AG08396 (cell line): ENCODE data around the gene PTEN.
"Not testable (repeated sequence)": the region's sequence is repeated elsewhere in the genome, so short reads cannot be mapped to it uniquely, and the experiment has no call there.

Experiments
- DNase-seq: peaks from one replicate; pipeline ENCODE4 v3.0.0; 2012; ENCODE audit warnings: low spot score, mixed read lengths

PTEN gene

DNA sequence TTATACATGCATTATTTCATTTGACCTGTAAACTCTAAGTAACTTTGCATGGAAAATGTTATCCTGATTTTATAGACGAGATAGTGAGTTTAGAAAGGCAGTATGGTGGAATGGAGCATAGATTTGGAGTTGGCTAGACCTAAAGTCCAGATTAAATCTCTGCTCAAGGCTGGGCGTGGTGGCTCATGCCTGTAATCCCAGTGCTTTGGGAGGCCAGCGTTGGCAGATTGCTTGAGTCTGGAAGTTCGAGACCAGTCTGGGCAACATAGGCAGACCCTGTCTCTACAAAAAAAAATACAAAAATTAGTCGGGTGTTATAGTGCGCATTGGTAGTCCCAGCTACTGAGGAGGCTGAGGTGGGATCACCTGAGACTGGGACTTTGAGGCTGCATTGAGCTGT is 9.4 kb downstream of the PTEN start:
- DNase-seq: no peak

DNA sequence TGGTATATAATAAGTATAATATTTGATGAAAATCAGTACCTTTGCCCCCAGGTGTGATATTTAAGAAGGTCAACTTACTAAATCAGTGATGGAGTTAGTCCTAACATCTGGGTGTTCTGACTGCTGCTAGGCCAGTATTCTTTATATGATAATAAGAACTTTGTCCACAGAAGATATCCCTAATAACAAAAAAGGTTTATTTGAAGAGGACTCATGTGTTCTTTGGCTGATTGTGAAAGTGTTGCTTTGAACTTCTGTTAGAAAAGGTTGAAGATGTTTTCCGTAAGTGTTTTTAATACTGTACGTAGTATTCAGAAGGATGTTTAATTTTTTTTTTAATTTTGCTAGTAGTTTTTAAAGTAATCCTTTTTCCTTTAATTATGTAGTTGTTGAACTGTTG is 10.2 kb downstream of the PTEN start:
- no peak for DNase-seq

DNA sequence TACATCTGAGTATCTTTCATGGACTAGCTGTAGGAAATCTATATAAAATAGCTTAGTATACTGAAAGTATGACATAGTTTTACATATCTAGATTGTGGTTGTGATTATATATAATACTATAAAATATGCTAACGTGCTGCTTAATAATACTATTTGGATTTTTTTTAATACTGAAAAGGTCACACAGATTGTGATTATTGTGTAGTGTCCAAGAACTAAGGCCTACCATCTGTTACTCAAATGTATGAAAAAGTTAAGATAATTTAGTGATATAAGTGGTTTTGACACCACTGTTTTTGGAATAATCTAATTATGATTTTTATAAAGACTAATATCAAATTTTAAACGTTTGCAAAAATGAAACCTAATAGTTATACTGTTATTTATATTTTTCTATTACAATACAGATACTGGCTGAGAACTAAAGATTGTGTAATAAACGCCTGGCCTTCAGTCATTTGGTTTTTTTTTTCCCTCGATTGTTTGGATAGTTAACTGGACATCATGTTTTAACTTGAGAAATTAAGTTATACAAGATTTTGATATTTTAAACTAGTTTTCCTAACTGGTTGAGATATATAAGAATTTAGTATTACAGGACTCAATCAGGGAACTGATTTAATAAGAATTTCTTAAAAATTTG is 12.6 kb downstream of the PTEN start:
- no peak for DNase-seq

DNA sequence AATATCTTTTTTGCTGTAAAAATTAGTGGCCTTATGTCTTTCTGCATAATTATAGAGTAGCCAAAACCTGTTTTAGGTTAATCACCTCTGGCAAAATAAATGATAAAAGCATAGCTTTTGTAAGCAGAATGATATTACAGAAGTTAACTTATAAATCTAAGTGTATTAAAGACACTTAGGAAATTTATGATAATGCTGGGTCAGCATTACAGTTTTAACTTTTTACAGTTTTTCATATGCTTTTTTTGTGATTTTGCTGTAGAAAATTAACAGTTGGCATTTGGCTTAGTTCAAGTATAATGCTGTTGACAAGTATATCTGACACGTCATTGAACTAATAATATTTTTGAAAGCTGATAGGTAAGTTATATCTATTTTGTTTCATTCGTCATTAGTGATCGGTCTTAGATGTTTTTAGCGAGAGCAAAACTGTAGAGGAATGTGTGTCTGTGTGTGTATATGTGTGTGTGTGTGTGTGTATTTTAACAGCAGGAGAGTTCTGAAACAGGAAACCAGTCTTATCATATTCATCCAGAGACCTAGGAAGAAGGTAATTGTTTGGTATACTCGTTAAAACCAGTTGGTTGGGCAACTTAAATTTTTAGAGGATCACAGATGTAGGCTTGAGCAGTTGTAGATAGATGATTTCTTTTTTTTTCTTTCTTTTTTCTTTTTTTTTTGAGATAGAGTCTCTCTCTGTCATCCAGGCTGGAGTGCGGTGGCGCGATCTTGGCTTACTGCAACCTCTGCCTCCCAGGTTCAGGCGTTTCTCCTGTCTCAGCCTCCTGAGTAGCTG is 15.4 kb downstream of the PTEN start:
- no peak for DNase-seq

DNA sequence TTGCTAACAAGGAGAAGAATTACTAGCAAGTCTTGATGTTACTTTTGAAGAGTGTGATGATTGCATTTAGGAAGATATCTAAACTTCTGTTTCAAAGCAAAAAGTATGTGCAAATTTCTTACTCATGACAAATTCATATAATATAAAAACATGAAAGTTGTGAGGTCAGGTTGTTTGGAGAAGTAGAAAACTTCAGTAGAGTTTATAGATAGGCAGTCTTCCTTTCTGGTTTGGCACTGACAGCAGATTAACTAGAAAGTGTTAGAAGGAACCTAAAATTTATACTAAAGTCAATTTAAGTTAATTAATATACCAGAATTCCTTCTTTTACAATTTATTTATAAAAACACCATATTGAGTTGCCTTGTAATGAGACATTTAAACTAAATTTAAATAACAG is 16.9 kb downstream of the PTEN start:
- no peak for DNase-seq

DNA sequence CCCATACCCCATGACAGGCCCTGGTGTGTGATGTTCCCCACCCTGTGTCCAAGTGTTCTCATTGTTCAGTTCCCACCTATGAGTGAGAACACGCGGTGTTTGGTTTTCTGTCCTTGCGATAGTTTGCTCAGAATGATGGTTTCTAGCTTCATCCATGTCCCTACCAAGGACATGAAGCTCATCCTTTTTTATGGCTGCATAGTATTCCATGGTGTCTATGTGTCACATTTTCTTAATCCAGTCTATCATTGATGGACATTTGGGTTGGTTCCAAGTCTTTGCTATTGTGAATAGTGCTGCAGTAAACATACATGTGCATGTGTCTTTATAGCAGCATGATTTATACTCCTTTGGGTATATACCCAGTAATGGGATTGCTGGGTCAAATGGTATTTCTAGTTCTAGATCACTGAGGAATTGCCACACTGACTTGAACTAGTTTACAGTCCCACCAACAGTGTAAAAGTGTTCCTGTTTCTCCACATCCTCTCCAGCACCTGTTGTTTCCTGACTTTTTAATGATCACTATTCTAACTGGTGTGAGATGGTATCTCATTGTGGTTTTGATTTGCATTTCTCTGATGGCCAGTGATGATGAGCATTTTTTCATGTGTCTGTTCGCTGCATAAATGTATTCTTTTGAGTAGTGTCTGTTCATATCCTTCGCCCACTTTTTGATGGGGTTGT is 18.1 kb downstream of the PTEN start:
- not testable (repeated sequence) for DNase-seq

DNA sequence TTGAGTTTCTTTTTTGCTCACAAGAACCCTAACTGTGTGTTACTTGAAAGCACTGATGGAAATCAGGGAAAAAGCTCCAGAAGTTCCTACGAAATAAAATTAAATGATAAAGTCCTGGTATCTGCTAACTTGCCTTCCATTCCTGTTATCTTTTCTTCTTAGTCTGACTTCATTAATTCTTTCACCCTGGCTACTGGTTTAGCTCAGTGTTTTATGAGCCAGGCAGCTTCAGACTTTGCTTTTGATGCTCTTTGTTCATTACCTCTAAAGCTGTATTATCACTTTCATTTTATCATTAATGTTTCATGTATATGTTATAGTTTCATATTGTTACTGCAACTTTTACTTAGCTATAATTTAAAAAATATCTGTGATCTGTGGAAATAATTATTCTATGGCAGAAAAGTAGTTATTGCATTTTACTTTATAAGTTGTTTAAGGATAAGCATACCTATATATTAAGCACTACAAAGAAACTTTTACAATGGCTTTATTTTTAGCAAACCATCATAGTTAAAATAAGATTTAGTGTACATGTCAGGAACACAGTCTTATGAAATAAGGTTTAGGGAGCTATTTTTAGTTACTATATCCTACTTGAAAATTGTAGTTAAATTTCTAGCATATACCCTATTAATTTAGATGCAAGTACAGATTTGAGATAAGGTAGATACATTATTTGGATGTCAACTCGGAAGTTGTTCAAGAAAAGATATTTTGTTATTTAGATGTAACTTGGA is 19.3 kb downstream of the PTEN start:
- no peak for DNase-seq

DNA sequence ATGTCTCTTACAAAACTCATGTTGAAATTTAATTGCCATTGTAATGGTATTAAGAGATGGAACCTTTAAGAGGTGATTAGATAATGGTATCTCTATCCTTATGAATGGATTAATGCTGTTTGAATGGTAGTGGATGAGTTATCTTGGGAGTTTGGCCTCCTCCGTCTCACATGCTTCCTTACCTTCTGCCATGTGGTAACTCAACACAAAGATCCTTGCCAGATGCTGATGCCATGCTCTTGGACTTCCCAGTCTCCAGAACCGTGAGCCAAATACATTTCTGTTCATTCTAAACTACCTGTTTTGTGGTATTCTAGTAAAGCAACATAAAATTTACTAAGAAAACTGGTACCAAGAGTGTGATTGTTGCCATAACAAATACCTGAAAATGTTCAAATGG is 23.2 kb downstream of the PTEN start:
- DNase-seq: no peak

DNA sequence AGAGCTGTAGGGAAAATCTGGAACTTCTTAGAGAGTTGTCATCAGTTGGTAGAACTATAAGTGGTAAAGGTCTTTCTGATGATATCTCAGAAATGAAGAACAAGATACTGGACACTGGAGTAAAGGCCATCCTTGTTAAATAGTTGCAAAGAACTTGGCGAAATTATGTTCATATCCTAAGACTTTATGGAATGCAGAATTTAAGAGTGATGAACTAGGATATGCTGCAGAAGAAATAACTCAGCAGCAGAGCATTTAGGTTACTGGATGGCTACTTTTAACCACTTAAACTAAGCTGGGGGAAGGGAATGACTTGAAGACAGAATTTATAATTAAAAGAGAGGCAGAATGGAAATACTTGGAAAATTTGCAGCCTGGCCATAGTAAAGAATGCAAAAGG is 23.7 kb downstream of the PTEN start:
- no peak for DNase-seq

DNA sequence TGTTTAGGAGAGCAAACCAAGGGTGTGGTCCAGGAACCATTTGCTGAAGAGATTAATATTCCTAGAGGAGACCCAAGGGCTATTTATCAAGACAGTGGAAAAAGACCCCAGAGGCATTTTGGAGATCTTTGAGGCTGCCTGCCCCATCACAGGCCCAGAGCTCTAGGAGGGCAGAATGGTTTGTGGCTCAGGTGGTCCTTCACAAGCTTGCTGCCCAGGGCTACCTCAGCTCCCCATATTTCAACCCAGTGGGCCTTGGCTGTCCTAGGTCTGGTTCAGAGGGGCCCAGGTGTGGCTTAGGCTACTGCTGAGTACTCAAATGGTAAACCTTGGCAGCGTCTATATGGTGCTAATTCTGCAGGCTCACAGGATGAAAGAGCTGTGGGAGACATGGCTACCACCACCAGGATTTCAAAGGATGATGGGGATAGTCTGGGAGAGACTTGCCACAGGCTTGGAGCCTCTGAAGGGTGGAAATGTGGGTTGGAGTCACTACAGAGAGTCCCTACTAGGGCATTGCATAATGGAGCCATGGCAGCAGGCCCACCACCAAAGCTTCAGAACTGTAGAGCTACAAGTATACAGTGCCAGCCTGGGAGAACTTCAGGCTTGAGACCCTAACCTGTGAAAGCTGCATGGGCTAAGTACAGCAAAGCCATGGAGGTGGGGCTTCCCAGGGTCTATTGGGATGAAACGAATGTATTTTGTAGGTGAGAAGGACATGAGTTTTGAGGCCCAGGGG is 24.3 kb downstream of the PTEN start:
- DNase-seq: no peak

DNA sequence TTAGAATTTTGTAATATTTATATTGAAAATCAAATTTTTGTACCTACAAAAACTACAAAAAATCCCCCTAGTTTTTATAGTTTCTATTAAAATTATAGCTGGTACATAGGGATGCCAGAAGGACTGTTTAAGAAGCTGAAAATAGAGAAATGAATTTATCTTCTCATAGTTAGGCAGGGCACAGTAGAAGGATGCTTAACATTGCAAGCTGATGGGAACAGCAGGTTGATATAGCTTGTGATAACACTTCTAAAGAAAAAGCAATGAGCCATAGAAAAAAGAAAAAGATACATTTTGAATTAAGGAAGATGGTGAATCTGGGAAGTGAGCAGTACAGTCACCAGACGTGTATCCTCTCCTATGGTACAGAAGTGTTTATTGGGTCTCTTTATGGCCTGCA is 32.0 kb downstream of the PTEN start:
- DNase-seq: no peak

DNA sequence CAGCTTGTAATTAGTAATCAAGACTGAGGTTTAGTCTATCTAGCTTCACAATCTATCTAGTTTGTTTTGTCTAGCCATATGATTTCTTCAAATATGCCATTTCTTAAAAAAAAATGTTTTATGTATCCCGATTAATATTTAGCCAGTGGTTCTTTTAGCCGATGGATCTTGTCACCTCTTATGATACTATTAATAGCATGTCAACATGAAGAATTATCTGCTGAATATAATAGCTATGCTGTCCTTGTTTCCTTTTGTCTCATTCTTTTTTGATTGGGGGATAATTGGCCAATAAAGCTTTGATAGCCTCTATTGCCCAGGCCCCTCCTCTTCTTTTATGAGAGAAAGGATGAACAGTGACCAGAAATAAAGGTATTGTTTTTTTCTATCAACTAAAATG is 32.8 kb downstream of the PTEN start:
- no peak for DNase-seq

DNA sequence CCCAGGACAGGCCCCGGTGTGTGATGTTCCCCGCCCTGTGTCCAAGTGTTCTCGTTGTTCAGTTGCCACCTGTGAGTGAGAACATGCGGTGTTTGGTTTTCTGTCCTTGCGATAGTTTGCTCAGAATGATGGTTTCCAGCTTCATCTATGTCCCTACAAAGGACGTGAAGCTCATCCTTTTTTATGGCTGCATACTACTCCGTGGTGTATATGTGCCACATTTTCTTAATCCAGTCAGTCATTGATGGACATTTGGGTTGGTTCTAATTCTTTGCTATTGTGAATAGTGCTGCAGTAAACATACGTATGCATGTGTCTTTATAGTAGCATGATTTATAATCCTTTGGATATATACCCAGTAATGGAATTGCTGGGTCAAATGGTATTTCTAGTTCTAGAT is 34.5 kb downstream of the PTEN start:
- DNase-seq: not testable (repeated sequence)

DNA sequence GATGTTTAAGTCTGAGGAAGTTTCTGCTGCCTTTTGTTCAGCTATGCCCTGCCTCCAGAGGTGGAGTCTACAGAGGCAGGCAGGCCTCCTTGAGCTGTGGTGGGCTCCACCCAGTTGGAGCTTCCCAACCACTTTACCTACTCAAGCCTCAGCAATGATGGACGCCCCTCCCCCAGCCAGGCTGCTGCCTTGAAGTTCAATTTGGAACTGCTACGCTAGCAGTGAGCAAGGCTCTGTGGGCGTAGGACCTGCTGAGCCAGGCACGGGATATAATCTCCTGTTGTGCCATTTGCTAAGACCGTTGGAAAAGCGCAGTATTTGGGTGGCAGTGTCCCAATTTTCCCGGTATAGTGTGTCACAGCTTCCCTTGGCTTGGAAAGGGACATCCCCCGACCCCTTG is 40.0 kb downstream of the PTEN start:
- DNase-seq: not testable (repeated sequence)

DNA sequence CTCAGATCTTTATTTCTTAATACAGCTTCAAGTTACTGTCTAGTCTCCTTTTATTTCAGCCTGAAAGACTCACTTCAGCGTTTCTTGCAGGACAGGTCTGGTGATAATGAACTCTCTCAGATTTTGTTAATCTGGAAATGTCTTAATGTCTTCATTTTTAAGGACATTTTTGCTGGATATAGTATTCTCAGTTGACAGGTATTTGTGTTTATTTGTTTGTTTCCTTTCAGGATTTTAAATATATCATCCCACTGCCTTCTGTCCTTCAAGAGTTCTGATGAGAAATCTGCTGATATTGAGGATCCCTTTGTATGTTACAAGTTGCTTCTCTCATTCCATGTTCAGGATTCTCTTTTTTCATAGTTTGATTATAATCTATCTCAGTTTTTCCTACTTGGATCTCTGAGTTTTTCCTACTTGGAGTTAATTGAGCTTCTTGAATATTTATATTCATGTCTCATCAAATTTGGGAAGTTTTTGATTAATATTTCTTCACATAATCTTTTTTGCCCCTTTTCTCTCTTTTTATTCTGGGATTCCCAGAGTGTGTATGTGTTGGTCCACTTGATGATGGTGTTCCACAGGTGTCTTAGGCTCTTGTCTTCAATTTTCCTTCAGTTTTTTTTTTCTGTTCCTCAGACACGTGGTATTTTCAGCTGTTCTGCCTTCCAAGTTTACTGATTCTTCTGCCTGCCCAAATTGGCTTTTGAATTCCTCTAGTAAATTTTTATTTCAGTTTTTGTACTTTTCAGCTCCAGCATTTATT is 49.9 kb downstream of the PTEN start:
- no peak for DNase-seq

DNA sequence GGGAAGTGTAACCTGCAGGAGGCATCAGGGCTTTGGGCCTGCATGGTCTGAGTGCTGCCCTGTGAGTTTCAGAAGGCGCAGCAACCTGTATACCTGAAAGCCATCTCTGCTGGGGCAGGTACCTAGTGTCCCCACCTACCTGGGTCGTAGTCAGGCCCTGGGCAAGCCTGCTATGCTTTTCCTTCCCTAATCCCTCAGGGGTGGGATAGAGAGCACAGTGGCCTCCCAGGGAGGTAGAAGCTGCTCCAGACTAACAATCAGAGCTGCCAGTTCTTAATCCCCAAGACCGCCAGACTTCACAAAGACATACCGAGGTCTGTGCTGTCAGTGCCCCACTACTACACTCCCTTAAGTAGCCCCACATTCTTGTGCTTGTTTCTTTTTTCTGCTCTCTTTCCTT is 52.0 kb downstream of the PTEN start:
- DNase-seq: no peak

DNA sequence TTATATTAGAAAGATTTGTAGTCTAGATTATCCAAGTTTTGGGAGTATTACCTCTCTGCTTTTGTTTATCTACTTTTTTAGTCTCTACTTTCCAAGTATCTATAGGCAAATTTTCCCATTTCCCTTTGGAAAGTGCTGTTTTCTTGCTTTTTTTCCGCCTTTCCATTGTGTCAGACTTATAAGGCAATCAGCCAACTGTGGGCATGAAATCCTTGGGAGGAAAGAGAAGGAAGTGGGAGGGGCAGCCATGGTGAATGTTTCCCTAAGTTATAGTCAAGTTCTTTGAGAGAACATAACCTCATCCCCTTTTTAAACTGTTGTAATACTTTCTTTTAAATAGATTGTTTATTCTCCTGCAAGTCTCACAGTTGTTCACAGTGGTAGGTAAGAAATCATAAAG is 52.6 kb downstream of the PTEN start:
- DNase-seq: no peak

DNA sequence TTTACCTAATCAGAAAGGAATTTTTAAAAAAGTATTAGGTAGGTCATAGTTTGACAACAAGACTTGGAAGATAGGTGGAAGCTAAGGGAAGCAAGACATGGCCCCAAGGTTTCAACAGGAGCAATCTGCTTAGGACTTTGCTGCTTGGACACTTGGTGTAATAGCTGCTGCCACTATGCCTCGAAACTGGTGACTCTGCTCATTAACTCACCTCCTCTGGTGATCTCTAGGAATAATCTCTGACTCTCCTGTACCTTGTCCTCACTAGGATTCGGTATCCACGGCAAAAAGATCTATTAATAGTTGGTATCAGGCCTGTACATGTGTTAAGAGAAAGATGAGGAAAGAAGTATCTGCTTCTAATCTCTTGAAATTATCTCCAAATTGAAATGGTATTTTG is 53.1 kb downstream of the PTEN start:
- DNase-seq: no peak

DNA sequence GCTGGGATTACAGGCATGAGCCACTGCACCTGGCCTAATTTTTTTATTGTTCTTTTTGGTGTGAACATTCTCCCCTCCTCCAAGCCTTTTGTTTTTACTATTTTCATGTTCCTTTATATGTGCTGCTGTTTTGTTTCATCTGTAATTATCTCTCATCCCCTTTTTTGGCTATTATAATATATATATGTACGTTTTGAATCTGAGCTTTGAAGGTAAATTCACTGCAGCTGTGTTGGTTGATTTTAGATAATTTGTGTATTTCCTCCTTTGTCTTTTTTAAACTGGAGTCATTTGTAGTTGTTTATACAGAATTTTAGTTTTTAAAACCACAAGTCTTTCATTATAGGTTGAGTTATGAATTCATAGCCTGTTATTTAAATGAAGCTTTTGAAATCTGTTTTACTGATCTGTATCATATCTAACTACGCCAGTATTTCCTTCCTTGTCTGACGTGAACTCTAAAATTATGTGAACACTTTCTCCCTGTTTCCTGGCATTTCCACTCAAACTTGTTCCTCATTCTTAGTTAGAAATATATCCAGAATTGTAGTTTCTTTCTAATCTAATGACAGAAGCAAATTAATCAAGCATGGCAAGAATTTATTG is 54.9 kb downstream of the PTEN start:
- DNase-seq: no peak

DNA sequence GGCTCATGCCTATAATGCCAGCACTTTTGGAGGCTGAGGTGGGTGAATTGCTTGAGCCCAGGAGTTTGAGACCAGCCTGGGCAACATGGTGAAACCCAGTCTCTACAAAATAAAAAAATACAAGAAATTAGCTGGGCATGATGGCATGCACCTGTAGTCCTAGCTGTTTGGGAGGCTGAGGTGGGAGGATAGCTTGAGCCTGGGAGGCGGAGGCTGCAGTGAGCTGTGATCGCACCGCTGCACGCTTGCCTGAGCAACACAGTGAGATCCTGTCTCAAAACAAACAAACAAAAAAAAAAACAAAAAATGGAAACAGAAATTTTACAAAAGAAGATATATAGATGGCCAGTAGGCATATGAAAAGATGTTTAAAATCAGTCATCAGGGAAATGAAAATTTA is 57.1 kb downstream of the PTEN start:
- DNase-seq: no peak
